ENCODE data around the gene PALS2.

The PALS2 gene

GRCh38 chr7:24572997-24573553 lies at the start of gene PALS2:
Gene PALS2 (plus strand): TSS chr7:24573452. CDS start chr7:24623668, 50,216 bp downstream.
- peak; percentile 79 for DNase-seq

GRCh38 chr7:24531255-24531654 lies 42.0 kb upstream of the PALS2 start:
- no peak for DNase-seq

GRCh38 chr7:24536682-24537081 lies 36.6 kb upstream of the PALS2 start:
- DNase-seq, result no peak

GRCh38 chr7:24540956-24541355 lies 32.3 kb upstream of the PALS2 start:
- DNase-seq, result no peak

GRCh38 chr7:24545215-24545614 lies 28.0 kb upstream of the PALS2 start:
- DNase-seq, result no peak

- DNase-seq, result no peak
Measured at GRCh38 chr7:24548390-24548789, 24.9 kb upstream of the PALS2 start.

GRCh38 chr7:24549991-24550390 lies 23.3 kb upstream of the PALS2 start:
- DNase-seq, result no peak

GRCh38 chr7:24555184-24555583 lies 18.1 kb upstream of the PALS2 start:
- no peak for DNase-seq

- DNase-seq, result no peak
Measured at GRCh38 chr7:24555719-24556118, 17.5 kb upstream of the PALS2 start.

- no peak for DNase-seq
Measured at GRCh38 chr7:24560772-24561171, 12.5 kb upstream of the PALS2 start.

GRCh38 chr7:24566274-24566673 lies 7.0 kb upstream of the PALS2 start:
- no peak for DNase-seq

- no peak for DNase-seq
Measured at GRCh38 chr7:24570983-24571382, 2.3 kb upstream of the PALS2 start.

GRCh38 chr7:24572016-24572392 lies 1.2 kb upstream of the PALS2 start:
- no peak for DNase-seq

GRCh38 chr7:24572393-24572996 lies 757 bp upstream of the PALS2 start:
- DNase-seq, result peak; percentile 3

GRCh38 chr7:24573554-24574338 lies 494 bp downstream of the PALS2 start:
- DNase-seq, result peak; percentile 38

- DNase-seq, result no peak
Measured at GRCh38 chr7:24574386-24574785, 1.1 kb downstream of the PALS2 start.

- no peak for DNase-seq
Measured at GRCh38 chr7:24574950-24575349, 1.7 kb downstream of the PALS2 start.

- peak; percentile 48 for DNase-seq
Measured at GRCh38 chr7:24576171-24577025, 3.1 kb downstream of the PALS2 start.

- DNase-seq, result no peak
Measured at GRCh38 chr7:24578052-24578451, 4.8 kb downstream of the PALS2 start.

- DNase-seq, result peak; percentile 12
Measured at GRCh38 chr7:24580283-24580946, 7.2 kb downstream of the PALS2 start.

GRCh38 chr7:24582166-24582565 lies 8.9 kb downstream of the PALS2 start:
- no peak for DNase-seq

GRCh38 chr7:24587853-24588252 lies 14.6 kb downstream of the PALS2 start:
- no peak for DNase-seq

- no peak for DNase-seq
Measured at GRCh38 chr7:24591152-24591551, 17.9 kb downstream of the PALS2 start.
